HepG2 (cell line): ENCODE data around the gene ENPP7. TPM values are rescaled to one million over a fixed set of nuclear protein-coding genes. Genes with fewer than 3 reads are reported as not detected.
A peak's percentile ranks its signal among the peaks of the same experiment; 100 is the strongest.

Experiments used
- ATF1 ChIP-seq: IDR thresholded peaks from 2 replicates; pipeline ENCODE4 v1.6.1; 2016; ENCODE audit warnings: mild to moderate bottlenecking, control low read depth
- CCAR2 ChIP-seq: fragments of 200-400 bp; formaldehyde crosslinking; optimal IDR thresholded peaks from 2 replicates; pipeline ENCODE3; 2018; ENCODE audit warnings: low read depth, mild to moderate bottlenecking, low read length, moderate library complexity
- KIAA2018 ChIP-seq: sonication (generic); formaldehyde crosslinking; IDR thresholded peaks from 2 replicates; pipeline ENCODE4 v1.5.0; 2020; ENCODE audit warnings: mild to moderate bottlenecking, missing genetic modification reagents, borderline replicate concordance
- MEIS1 ChIP-seq: sonication (generic); formaldehyde crosslinking; IDR thresholded peaks from 2 replicates; pipeline ENCODE4 v1.9.0; 2021; ENCODE audit warnings: mild to moderate bottlenecking, missing genetic modification reagents, moderate library complexity, borderline replicate concordance
- PHF21A ChIP-seq: sonication (generic); formaldehyde crosslinking; IDR thresholded peaks from 2 replicates; pipeline ENCODE4 v1.5.0; 2020; ENCODE audit warnings: mild to moderate bottlenecking, missing genetic modification reagents
- RFX5 ChIP-seq: IDR thresholded peaks from 2 replicates; pipeline ENCODE4 v1.6.1; 2011; ENCODE audit warnings: low read depth, low read length, improper control_type of control experiment
- SOX6 ChIP-seq, 2 experiments: fragments of 450-650 bp in 1 of 2; sonication (generic) in 1 of 2; formaldehyde crosslinking in 1 of 2; IDR thresholded peaks; 2 replicates each; pipeline versions ENCODE4 v1.4.0 to v1.6.1; 2017 to 2020; ENCODE audit warnings: antibody characterized with exemption in 1 of 2, mild to moderate bottlenecking in 1 of 2, missing genetic modification reagents in 1 of 2
- TOE1 ChIP-seq: sonication (generic); formaldehyde crosslinking; IDR thresholded peaks from 2 replicates; pipeline ENCODE4 v1.4.0; 2020; ENCODE audit warnings: mild to moderate bottlenecking, missing genetic modification reagents
- ZFP90 ChIP-seq: sonication (generic); formaldehyde crosslinking; IDR thresholded peaks from 2 replicates; pipeline ENCODE4 v1.8.0; 2022; ENCODE audit warnings: missing genetic modification reagents, mild to moderate bottlenecking, inconsistent platforms, borderline replicate concordance
- ZNF274 ChIP-seq: sonication (generic); formaldehyde crosslinking; IDR thresholded peaks from 2 replicates; pipeline ENCODE4 v1.5.1; 2020; ENCODE audit warnings: mild to moderate bottlenecking, missing genetic modification reagents
- ZNF331 ChIP-seq: sonication (generic); formaldehyde crosslinking; IDR thresholded peaks from 2 replicates; pipeline ENCODE4 v1.4.0; 2020; ENCODE audit warnings: missing genetic modification reagents
- ZNF644 ChIP-seq: IDR thresholded peaks from 2 replicates; pipeline ENCODE4 v1.6.1; 2016; ENCODE audit warnings: low read depth
- polyA plus RNA-seq, 8 experiments: library from polyadenylated mRNA; depleted of rRNA in 3 of 8; stranded (reverse) in 7 of 8; unstranded in 1 of 8; fragments of >200 nt; fragmentation: Illumina TruSeq in 4 of 8; extraction: Trizol in 4 of 8; gene quantifications; 2 replicates each; pipeline versions ENCODE4 v1.2.1 to v1.2.3, GENCODE V29; 2011 to 2016; ENCODE audit warnings: low read depth in 4 of 8, missing spikeins in 1 of 8, mixed read lengths in 1 of 8; ENCODE audit not compliant: insufficient read depth in 1 of 8
- total RNA-seq, 5 experiments: library from RNA; depleted of rRNA; stranded (reverse); fragments of >200 nt; fragmentation: Illumina TruSeq; extraction: Trizol; gene quantifications; 2 replicates each; pipeline ENCODE4 v1.2.3, GENCODE V29; 2016; ENCODE audit warnings: low read depth in 1 of 5
- TF ChIP-seq, protein P1 (sequence below): sonication (generic); formaldehyde crosslinking; IDR thresholded peaks from 2 replicates; pipeline ENCODE4 v1.4.0; 2020; ENCODE audit warnings: missing genetic modification reagents

ENPP7 gene
- total and polyA plus RNA-seq, 2 of the 13 experiments (the other 11 are each of a cell fraction or from before 2014, with no cell fraction given), result 1.1 to 2.2 TPM

GRCh38 chr17:79732804-79733691 lies 2.3 kb downstream of the ENPP7 start (continued):
- TF ChIP-seq, protein P1, sequence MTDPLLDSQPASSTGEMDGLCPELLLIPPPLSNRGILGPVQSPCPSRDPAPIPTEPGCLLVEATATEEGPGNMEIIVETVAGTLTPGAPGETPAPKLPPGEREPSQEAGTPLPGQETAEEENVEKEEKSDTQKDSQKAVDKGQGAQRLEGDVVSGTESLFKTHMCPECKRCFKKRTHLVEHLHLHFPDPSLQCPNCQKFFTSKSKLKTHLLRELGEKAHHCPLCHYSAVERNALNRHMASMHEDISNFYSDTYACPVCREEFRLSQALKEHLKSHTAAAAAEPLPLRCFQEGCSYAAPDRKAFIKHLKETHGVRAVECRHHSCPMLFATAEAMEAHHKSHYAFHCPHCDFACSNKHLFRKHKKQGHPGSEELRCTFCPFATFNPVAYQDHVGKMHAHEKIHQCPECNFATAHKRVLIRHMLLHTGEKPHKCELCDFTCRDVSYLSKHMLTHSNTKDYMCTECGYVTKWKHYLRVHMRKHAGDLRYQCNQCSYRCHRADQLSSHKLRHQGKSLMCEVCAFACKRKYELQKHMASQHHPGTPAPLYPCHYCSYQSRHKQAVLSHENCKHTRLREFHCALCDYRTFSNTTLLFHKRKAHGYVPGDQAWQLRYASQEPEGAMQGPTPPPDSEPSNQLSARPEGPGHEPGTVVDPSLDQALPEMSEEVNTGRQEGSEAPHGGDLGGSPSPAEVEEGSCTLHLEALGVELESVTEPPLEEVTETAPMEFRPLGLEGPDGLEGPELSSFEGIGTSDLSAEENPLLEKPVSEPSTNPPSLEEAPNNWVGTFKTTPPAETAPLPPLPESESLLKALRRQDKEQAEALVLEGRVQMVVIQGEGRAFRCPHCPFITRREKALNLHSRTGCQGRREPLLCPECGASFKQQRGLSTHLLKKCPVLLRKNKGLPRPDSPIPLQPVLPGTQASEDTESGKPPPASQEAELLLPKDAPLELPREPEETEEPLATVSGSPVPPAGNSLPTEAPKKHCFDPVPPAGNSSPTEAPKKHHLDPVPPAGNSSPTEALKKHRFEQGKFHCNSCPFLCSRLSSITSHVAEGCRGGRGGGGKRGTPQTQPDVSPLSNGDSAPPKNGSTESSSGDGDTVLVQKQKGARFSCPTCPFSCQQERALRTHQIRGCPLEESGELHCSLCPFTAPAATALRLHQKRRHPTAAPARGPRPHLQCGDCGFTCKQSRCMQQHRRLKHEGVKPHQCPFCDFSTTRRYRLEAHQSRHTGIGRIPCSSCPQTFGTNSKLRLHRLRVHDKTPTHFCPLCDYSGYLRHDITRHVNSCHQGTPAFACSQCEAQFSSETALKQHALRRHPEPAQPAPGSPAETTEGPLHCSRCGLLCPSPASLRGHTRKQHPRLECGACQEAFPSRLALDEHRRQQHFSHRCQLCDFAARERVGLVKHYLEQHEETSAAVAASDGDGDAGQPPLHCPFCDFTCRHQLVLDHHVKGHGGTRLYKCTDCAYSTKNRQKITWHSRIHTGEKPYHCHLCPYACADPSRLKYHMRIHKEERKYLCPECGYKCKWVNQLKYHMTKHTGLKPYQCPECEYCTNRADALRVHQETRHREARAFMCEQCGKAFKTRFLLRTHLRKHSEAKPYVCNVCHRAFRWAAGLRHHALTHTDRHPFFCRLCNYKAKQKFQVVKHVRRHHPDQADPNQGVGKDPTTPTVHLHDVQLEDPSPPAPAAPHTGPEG, result peak; percentile 47; the same call in 1 of the 2 replicates
- TF ChIP-seq MEIS1 (0 out of 2 replicates have a peak, but pooled peaks have one; percentile 66), ZNF331 (CRISPR knock-in tag) (peak; percentile 56; the same call in 1 of the 2 replicates), TOE1 (CRISPR knock-in tag) (no peak), SOX6 (IDR thresholded peaks at IDR 0.05) (no peak), SOX6 (CRISPR knock-in tag; IDR thresholded peaks at IDR 0.05) (peak; percentile 64; the same call in 1 of the 2 replicates), KIAA2018 (CRISPR knock-in tag) (no peak), ZFP90 (CRISPR knock-in tag) (peak; percentile 62; the same call in 1 of the 2 replicates), PHF21A (peak; percentile 82), RFX5 (no peak), ZNF644 (CRISPR knock-in tag) (no peak), ZNF274 (CRISPR knock-in tag) (peak; percentile 37), ATF1 (CRISPR knock-in tag) (no peak), CCAR2 (no peak)
